Suprapubic skin (tissue), 4 donors: ENCODE data around the gene GLIS1. TPM values are rescaled to one million over a fixed set of nuclear protein-coding genes. Genes with fewer than 3 reads are reported as not detected.

Experiments
- DNase-seq, 2 donors: peaks; one replicate each; pipeline ENCODE4 v3.0.0-alpha.2; 2019; ENCODE audit warnings: low spot score in 2 of 2
- H3K27ac ChIP-seq: fragments of 200-600 bp; sonication (generic); one replicate; pipeline ENCODE4 v1.5.1; 2019
- H3K27me3 ChIP-seq: fragments of 200-600 bp; sonication (generic); one replicate; pipeline ENCODE4 v1.5.1; 2019
- H3K36me3 ChIP-seq: fragments of 200-600 bp; sonication (generic); one replicate; pipeline ENCODE4 v1.5.1; 2019
- H3K4me1 ChIP-seq: fragments of 200-600 bp; sonication (generic); one replicate; pipeline ENCODE4 v1.5.1; 2019
- H3K4me3 ChIP-seq: fragments of 200-600 bp; sonication (generic); one replicate; pipeline ENCODE4 v1.5.1; 2019; ENCODE audit warnings: mild to moderate bottlenecking
- H3K9me3 ChIP-seq: fragments of 200-600 bp; sonication (generic); one replicate; pipeline ENCODE4 v1.5.1; 2019
- CTCF ChIP-seq, 2 donors: fragments of 200-600 bp in 1 of 2; fragments of 450-650 bp in 1 of 2; sonication (generic) in 1 of 2; IDR thresholded peaks; one replicate each; pipeline ENCODE4 v1.5.1; 2016 to 2019; ENCODE audit warnings: antibody characterized with exemption in 2 of 2, mild to moderate bottlenecking in 1 of 2, moderate library complexity in 1 of 2
- EP300 ChIP-seq: sonication (generic); formaldehyde crosslinking; IDR thresholded peaks from one replicate; pipeline ENCODE4 v1.6.1; 2017; ENCODE audit warnings: antibody characterized with exemption
- POLR2A ChIP-seq, 2 donors: fragments of 450-650 bp; IDR thresholded peaks; one replicate each; pipeline ENCODE4 v1.6.1; 2017; ENCODE audit warnings: antibody characterized with exemption in 2 of 2, mild to moderate bottlenecking in 2 of 2, moderate library complexity in 2 of 2
- POLR2AphosphoS5 ChIP-seq, 3 donors: sonication (generic); formaldehyde crosslinking; IDR thresholded peaks; one replicate each; pipeline ENCODE4 v1.6.1; 2017; ENCODE audit warnings: antibody characterized with exemption in 3 of 3
- WGBS: methylation state at CpG from one replicate; pipeline ENCODE4 v1.1.5; 2018; 5-methylcytosine and 5-hydroxymethylcytosine counted together
- total RNA-seq, 4 donors: library from RNA; depleted of rRNA; stranded (reverse); fragments of >200 nt; gene quantifications; one replicate each; pipeline ENCODE4 v1.1.0, GENCODE V29; 2016

GLIS1 gene
- total RNA-seq, 4 donors from 2014 or later = 0.34 to 1.5 (median 0.59) TPM

- H3K4me1 ChIP-seq = no peaks in the 10 kb centered on the region
- DNase-seq = no peak
- no peak overlapping the region for H3K27ac ChIP-seq
- H3K9me3 ChIP-seq = no peaks in the 10 kb centered on the region
- H3K4me3 ChIP-seq = no peak overlapping the region
- WGBS = 86% methylated on average over 2 of the region's 2 CpGs
- TF ChIP-seq EP300 = no peak
- no peak for TF ChIP-seq CTCF (IDR thresholded peaks at IDR 0.05)
- TF ChIP-seq POLR2AphosphoS5 (IDR thresholded peaks at IDR 0.05) = no peak
- TF ChIP-seq POLR2A (IDR thresholded peaks at IDR 0.05) = no peak
- no peaks in the 10 kb centered on the region for H3K36me3 ChIP-seq
- peaks cover 21% of the 10 kb centered on the region for H3K27me3 ChIP-seq
These were observed 19.5 kb downstream of the GLIS1 start for GRCh38 chr1:53719469-53719868.

GRCh38 chr1:53718443-53718842, 20.5 kb downstream of the GLIS1 start:
- Histone ChIP-seq H3K27ac (no peak overlapping the region), H3K36me3 (no peaks in the 10 kb centered on the region), H3K4me1 (no peaks in the 10 kb centered on the region), H3K27me3 (peaks cover 22% of the 10 kb centered on the region), H3K4me3 (no peak overlapping the region), H3K9me3 (no peaks in the 10 kb centered on the region)
- WGBS = 78% methylated on average over 2 of the region's 2 CpGs
- TF ChIP-seq EP300 = no peak
- DNase-seq = no peak

DNA sequence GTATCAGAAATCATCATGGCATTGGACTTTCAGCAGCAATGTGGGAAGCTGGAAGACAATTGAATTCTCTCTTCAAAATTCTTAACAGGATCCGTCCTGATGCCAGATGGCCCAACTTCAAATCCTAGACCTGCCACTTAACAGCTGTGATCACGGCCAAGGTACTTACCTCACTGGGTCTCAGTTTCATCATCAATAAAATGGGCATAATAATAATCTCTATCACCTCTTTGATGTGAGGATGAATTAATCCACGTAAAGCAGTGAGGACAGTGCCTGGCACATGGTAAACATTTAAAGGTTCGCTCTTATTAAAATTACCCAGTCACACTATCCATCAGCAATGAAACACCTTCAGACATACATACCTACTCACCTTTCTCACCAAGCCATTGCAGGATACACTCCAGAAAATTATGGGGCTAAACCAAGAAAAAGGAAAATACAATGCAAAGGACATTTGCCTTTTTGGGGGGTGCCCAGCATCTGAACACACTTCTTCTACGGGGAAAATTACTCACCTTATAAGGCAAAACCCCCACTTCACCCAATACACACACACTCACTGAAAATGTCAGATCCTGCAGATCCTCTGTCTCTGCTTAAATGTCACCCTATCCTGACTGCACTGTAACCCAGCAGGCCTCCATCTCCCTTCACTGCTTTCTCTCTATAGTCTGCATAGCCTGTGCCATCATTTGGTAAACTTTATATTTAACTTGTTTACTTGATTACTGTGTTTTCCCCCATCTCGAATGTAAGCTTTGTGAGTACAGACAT, 21.7 kb downstream of the GLIS1 start:
- DNase-seq = no peak
- no peak overlapping the region for H3K27ac ChIP-seq
- H3K4me3 ChIP-seq = no peak overlapping the region
- no peaks in the 10 kb centered on the region for H3K4me1 ChIP-seq
- no peak for TF ChIP-seq POLR2AphosphoS5 (IDR thresholded peaks at IDR 0.05)
- TF ChIP-seq POLR2A (IDR thresholded peaks at IDR 0.05) = no peak
- TF ChIP-seq CTCF (IDR thresholded peaks at IDR 0.05) = no peak
- TF ChIP-seq EP300 = no peak
- H3K27me3 ChIP-seq = peaks cover 22% of the 10 kb centered on the region
- 76% methylated on average over 6 of the region's 6 CpGs for WGBS
- no peaks in the 10 kb centered on the region for H3K36me3 ChIP-seq
- no peaks in the 10 kb centered on the region for H3K9me3 ChIP-seq

DNA sequence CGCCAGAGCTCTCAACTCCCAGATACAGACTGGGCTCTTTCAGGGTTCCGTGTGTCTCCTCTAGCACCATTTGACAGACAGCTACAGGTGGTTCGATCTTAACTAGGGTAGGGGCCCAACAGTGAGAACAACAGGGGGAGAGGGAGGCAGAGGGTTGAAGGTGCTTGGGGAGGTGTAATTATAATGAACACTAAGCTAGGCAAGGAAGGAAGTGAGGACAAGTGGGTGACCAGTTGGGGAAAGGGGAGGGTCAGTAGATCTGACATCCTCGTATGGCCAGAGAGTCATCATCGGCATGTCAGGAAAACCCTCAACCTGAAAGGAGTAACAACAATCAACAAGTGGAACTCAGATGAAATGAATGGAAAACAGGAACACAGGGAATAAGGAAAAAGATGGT, 22.8 kb downstream of the GLIS1 start:
- no peak for DNase-seq
- H3K27ac ChIP-seq = no peak overlapping the region

GRCh38 chr1:53715478-53715877, 23.5 kb downstream of the GLIS1 start:
- no peak overlapping the region for H3K4me3 ChIP-seq
- peak in 1 of 2 donors; percentile 41 for DNase-seq
- H3K9me3 ChIP-seq = no peaks in the 10 kb centered on the region
- H3K4me1 ChIP-seq = no peaks in the 10 kb centered on the region
- no peak overlapping the region for H3K27ac ChIP-seq
- peaks cover 22% of the 10 kb centered on the region for H3K27me3 ChIP-seq
- WGBS = 72% methylated on average over 11 of the region's 11 CpGs
- TF ChIP-seq POLR2AphosphoS5 (IDR thresholded peaks at IDR 0.05) = no peak
- H3K36me3 ChIP-seq = no peaks in the 10 kb centered on the region

More for the DNA sequence above, 22.8 kb downstream of the GLIS1 start:
- peaks cover 22% of the 10 kb centered on the region for H3K27me3 ChIP-seq
- WGBS = 88% methylated on average over 5 of the region's 5 CpGs
- H3K4me3 ChIP-seq = no peak overlapping the region
- TF ChIP-seq POLR2A (IDR thresholded peaks at IDR 0.05) = no peak
- TF ChIP-seq EP300 = no peak
- no peak for TF ChIP-seq POLR2AphosphoS5 (IDR thresholded peaks at IDR 0.05)
- no peak for TF ChIP-seq CTCF (IDR thresholded peaks at IDR 0.05)
- H3K36me3 ChIP-seq = no peaks in the 10 kb centered on the region
- no peaks in the 10 kb centered on the region for H3K9me3 ChIP-seq
- no peaks in the 10 kb centered on the region for H3K4me1 ChIP-seq

DNA sequence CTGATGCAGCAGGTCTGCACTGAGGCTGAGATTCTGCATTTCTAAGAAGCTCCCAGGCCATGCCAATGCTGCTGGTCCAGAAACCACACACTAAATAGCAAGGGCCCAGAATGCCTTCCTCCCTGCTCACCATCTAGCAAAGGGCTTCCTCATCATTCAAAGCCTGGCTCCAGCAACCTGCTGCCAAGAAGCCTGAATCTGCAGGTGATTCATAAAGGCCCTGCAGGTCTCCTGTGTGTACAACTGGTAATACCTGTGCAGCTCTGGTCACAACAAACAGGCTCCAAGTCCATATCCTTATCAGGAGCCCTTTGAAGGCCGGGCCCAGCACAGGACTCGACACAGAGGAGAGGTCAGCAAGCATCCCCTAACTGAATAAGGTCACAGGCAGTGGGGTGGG, 26.7 kb downstream of the GLIS1 start:
- Histone ChIP-seq H3K4me1 (no peaks in the 10 kb centered on the region), H3K36me3 (no peaks in the 10 kb centered on the region), H3K27me3 (peaks cover 14% of the 10 kb centered on the region), H3K27ac (no peak overlapping the region), H3K4me3 (no peak overlapping the region), H3K9me3 (no peaks in the 10 kb centered on the region)
- TF ChIP-seq EP300 = no peak
- no peak for TF ChIP-seq POLR2A (IDR thresholded peaks at IDR 0.05)
- TF ChIP-seq POLR2AphosphoS5 (IDR thresholded peaks at IDR 0.05) = no peak
- TF ChIP-seq CTCF (IDR thresholded peaks at IDR 0.05) = no peak
- WGBS = 100% methylated on average over 2 of the region's 2 CpGs
- peak in 1 of 2 donors; percentile 24 for DNase-seq
